NCI-H2196 treated with DMSO at 0.1 percent for 48 hours (cell line): ENCODE data around the gene RARS1.

Experiments
- DNase-seq: peaks from one replicate; lab custom pipeline; 2025; ENCODE audit not compliant: unreplicated experiment; lab: John Stamatoyannopoulos, UW

Gene RARS1

GRCh38 chr5:168553377-168554130, 67.3 kb downstream of the RARS1 start:
- no peak for DNase-seq

GRCh38 chr5:168557389-168557788, 71.1 kb downstream of the RARS1 start:
- DNase-seq = no peak

GRCh38 chr5:168562279-168562678, 76.0 kb downstream of the RARS1 start:
- no peak for DNase-seq

GRCh38 chr5:168563959-168564358, 77.7 kb downstream of the RARS1 start:
- no peak for DNase-seq

GRCh38 chr5:168568738-168569137, 82.5 kb downstream of the RARS1 start:
- DNase-seq = no peak
